Stimulated activated CD8-positive, alpha-beta memory T cell treated with anti-CD3 and anti-CD28 coated beads, Interleukin-12 subunit alpha, Interleukin-12 subunit beta, amount 100 ng/mL, for 4 hours (primary cell): ENCODE results near the gene TAC4.

ENCODE experiments used
- DNase-seq: peaks from one replicate; pipeline ENCODE4 v3.0.0-alpha.2; 2020; ENCODE audit warnings: low read depth

The TAC4 gene

GRCh38 chr17:49848019-49848473, at the start of gene TAC4:
Gene TAC4 (minus strand): TSS chr17:49848069. CDS start chr17:49848017, 52 bp downstream.
- no peak for DNase-seq

GRCh38 chr17:49896860-49897259, 49.0 kb upstream of the TAC4 start:
- no peak for DNase-seq

GRCh38 chr17:49896222-49896621, 48.4 kb upstream of the TAC4 start:
- no peak for DNase-seq

DNA sequence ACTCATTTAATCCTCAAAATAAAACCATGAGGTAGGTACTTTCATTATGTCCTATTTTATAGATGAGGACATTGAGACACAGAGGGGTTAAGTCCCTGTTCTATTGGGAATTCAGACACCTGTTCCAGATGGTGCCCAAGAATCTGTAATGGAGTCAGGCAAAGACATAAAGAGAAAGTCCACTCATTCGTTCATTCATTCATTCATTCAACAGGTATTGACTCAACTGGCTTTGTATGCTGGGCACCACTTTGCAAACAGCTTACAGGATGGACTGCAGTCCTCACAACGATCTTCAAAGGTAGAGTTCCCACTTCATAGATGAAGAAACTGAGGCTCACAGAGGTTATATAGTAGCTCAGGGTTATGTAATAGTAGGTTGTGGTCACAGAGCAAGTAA, 47.9 kb upstream of the TAC4 start:
- DNase-seq = no peak

DNA sequence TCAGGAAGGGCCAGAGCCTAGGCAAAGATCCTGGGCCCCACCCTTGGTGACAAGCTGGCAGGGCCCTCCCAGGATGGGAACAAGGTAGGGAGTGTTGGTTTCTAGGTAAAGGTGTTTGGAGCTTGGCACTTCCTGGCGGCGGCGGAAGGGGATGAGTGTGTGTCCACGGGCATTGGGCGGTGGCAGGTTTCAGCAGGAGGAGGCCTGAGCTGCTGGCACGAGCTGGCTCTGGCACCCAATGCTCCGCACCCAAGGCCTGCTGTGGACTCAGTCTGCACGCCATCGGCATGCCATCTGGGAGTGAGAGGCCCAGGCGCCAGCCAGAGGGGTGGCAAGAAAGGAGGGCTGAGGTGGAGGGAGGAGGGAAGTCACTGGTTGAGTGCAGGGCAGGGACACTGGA, 46.9 kb upstream of the TAC4 start:
- DNase-seq = no peak

GRCh38 chr17:49891694-49892389, 44.0 kb upstream of the TAC4 start:
- no peak for DNase-seq

- DNase-seq = no peak
Observed at GRCh38 chr17:49891271-49891670, 43.4 kb upstream of the TAC4 start.

GRCh38 chr17:49890852-49891251, 43.0 kb upstream of the TAC4 start:
- no peak for DNase-seq

- no peak for DNase-seq
Observed at GRCh38 chr17:49890077-49890821, 42.4 kb upstream of the TAC4 start.

DNA sequence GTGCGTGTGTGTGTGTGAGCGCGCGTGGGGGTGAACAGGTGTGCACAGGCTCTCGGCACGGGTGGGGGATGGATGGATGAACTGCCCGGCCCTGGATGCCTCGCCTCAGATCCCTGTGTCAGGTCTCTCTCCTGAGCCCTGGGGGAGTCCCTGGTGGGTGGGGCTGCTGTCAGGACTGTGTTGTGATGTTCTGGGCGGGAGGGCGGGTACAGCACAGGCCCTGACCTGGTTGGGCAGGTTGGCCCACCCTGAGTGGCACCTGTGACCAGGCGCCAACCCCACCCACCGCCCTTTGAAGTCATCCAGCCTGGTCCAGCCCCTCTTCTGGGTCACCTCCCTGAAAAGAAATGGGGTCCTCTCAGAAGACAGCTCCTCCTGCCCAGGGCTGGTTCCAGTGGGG, 41.6 kb upstream of the TAC4 start:
- no peak for DNase-seq

- DNase-seq = no peak
Observed at GRCh38 chr17:49887744-49888360, 40.0 kb upstream of the TAC4 start.

GRCh38 chr17:49887086-49887743, 39.3 kb upstream of the TAC4 start:
- no peak for DNase-seq

DNA sequence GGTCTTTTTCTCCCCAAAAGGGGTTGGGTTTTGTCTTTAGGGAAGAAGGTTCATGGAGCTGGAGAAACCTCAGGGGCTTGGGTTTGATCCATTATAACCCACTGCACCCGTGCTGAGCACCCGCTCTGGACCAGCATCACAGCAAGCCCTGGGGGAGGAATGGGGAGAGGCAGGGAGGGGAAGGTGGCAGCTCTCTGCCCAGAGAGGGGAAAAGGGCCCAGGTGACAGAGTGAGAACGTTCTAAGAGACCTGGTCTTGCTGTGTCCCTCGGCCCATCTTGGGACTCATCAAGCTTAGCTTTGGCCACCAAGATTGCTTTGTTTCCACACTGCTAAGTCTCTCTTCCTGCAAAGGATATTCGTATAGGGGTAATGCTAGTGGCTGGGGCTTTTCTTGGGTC, 38.2 kb upstream of the TAC4 start:
- no peak for DNase-seq

DNA sequence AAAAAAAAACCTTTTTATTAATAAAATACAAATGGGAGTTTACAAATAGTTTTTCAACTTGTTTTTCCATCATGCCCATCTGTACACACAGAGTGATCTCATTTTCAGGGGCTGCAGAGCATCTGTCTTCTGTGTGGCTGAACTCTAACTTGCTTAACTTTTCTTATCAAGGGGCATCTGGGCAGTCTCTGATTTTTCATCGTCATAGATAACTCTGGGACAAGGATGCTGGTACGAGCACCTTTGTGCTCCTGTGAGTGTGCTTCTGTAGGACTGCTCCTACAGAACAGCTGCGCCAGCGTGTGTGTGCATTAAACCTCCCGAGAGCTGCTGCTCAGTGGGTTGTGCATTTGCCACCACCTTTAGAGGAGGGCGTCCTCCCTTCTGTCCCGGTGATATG, 34.6 kb upstream of the TAC4 start:
- no peak for DNase-seq

GRCh38 chr17:49881054-49881402, 33.2 kb upstream of the TAC4 start:
- no peak for DNase-seq

DNA sequence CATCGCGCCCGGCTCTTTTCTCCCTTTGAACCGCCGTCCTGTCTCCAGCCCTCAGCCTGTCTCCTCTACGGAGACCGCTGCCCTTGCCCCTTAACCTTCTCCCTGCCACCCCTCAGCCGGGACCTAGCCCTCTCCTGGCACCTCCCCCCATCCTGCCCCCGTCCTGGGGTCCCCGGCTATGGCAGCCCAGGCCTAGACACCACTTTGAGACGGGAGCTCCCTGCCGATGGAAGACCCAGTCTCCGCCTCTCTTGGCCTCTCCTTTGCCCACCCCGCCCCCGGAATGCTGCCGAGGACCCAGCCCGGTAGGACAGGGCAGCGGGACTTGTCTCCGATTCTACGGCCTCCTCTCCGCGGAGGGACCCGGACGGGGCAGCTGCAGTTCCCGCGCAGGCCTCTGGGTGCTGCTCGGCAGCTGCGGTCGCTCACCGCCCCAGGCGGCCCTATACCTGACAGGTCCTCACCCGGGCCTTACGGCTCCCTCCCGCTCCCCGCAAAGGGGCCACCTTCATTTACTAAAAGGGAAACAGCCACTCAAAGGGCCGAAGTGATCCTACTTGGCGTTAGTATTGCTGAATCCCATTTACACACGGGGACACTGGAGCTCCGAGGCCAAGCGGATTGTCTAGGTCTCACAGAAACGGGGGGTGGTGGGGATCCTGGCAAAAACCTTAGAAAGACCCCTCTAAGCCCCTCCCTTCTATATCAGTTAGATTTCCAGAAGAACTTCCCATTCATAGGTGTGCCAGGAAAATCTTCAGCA, 32.6 kb upstream of the TAC4 start:
- peak; percentile 43 for DNase-seq

- DNase-seq = no peak
Observed at GRCh38 chr17:49878931-49879904, 31.3 kb upstream of the TAC4 start.

GRCh38 chr17:49875685-49876084, 27.8 kb upstream of the TAC4 start:
- DNase-seq = no peak

GRCh38 chr17:49874911-49875310, 27.0 kb upstream of the TAC4 start:
- no peak for DNase-seq

GRCh38 chr17:49873926-49874325, 26.1 kb upstream of the TAC4 start:
- DNase-seq = no peak

- DNase-seq = no peak
Observed at GRCh38 chr17:49873466-49873865, 25.6 kb upstream of the TAC4 start.
